K562 (cell line): ENCODE data around the gene CIP2A. TPM values are rescaled to one million over a fixed set of nuclear protein-coding genes. Genes with fewer than 3 reads are reported as not detected.

ENCODE experiments used
- ATAC-seq: fragments of 200-7000 bp; cut with Tn5 transposase; 3 replicates; pipeline ENCODE4 v1.9.1; 2020; ENCODE audit warnings: moderate library complexity
- BruUV-seq: library from RNA; stranded (reverse); fragments of 400-500 nt; replicated peaks from 2 replicates; lab custom pipeline; 2021; lab: Mats Ljungman, UMichigan
- CTCF ChIA-PET: fragments of 300-600 bp; formaldehyde crosslinking; extraction: SDS; loops from one replicate; lab custom pipeline; 2021; ENCODE audit warnings: low intra/inter-chr PET ratio; lab: Yijun Ruan, JAX
- POLR2A ChIA-PET: fragments of 300-600, 350-650 bp; sonication (Branson Sonifier 250); formaldehyde crosslinking; extraction: SDS; loops from one replicate; lab custom pipeline; 2021; ENCODE audit warnings: antibody characterized with exemption, inconsistent platforms; lab: Yijun Ruan, JAX
- DNase-seq, 4 experiments: peaks; one replicate each; pipeline versions ENCODE4 v3.0.0 to v3.0.0-alpha.2; 2011 to 2018; ENCODE audit warnings: low spot score in 3 of 4, mixed read lengths in 3 of 4; ENCODE audit errors: extremely low read depth in 1 of 4
- FAIRE-seq: peaks from 2 replicates; lab custom pipeline; 2011; peaks lifted over from hg19 to GRCh38; lab: Jason Lieb, UNC
- H2AFZ ChIP-seq: 2 replicates; pipeline ENCODE4 v1.6.0; 2011; ENCODE audit warnings: low read depth, low read length, control low read depth, inconsistent platforms
- H3K27ac ChIP-seq: fragments of 200-600 bp; 3 replicates; pipeline ENCODE4 v1.8.0; 2011; ENCODE audit warnings: low read depth, mild to moderate bottlenecking, control low read depth, inconsistent platforms, low read length, moderate library complexity, mixed read lengths; ENCODE audit errors: extremely low read depth
- H3K27me3 ChIP-seq, 2 experiments: fragments of 300-600 bp in 1 of 2; 2 replicates in 1 of 2; 3 replicates in 1 of 2; pipeline versions ENCODE4 v1.6.0 to v1.8.0; 2011; ENCODE audit warnings: inconsistent platforms in 2 of 2, low read length in 2 of 2, mild to moderate bottlenecking in 1 of 2, mixed read lengths in 1 of 2, moderate library complexity in 1 of 2; ENCODE audit not compliant: control insufficient read depth in 2 of 2, insufficient read depth in 2 of 2
- H3K36me3 ChIP-seq: fragments of 300-600 bp; 3 replicates; pipeline ENCODE4 v1.8.0; 2011; ENCODE audit warnings: mild to moderate bottlenecking, low read length, inconsistent platforms; ENCODE audit not compliant: control insufficient read depth, insufficient read depth
- H3K4me1 ChIP-seq, 2 experiments: fragments of 200-600 bp in 1 of 2; replicated peaks in 1 of 2; 2 replicates in 1 of 2; 3 replicates in 1 of 2; pipeline versions ENCODE4 v1.5.1 to v1.8.0; 2011; ENCODE audit warnings: inconsistent platforms in 2 of 2, low read length in 2 of 2, mild to moderate bottlenecking in 1 of 2, mixed read lengths in 1 of 2, moderate library complexity in 1 of 2; ENCODE audit not compliant: control insufficient read depth in 2 of 2, insufficient read depth in 2 of 2
- H3K4me2 ChIP-seq: 2 replicates; pipeline ENCODE4 v1.6.1; 2011; ENCODE audit warnings: low read length, control low read depth, inconsistent platforms, mixed read lengths; ENCODE audit not compliant: insufficient read depth
- H3K4me3 ChIP-seq: fragments of 200-600 bp; sonication (generic), shearing (Covaris generic); 2 replicates; pipeline ENCODE4 v1.5.1; 2016; ENCODE audit warnings: control low read depth, inconsistent platforms
- H3K79me2 ChIP-seq: fragments of 200-600 bp; 3 replicates; pipeline ENCODE4 v1.8.0; 2011; ENCODE audit warnings: low read length, inconsistent platforms; ENCODE audit not compliant: control insufficient read depth, insufficient read depth
- H3K9ac ChIP-seq, 2 experiments: 2 replicates each; pipeline versions ENCODE4 v1.6.0 to v1.6.1; 2011; ENCODE audit warnings: low read depth in 2 of 2, low read length in 2 of 2, control low read depth in 1 of 2, inconsistent platforms in 1 of 2, mild to moderate bottlenecking in 1 of 2, mixed read lengths in 1 of 2; ENCODE audit not compliant: insufficient read depth in 1 of 2
- H3K9me1 ChIP-seq: one replicate; pipeline ENCODE4 v1.6.0; 2011; ENCODE audit warnings: inconsistent platforms, mild to moderate bottlenecking, low read length, moderate library complexity; ENCODE audit not compliant: control insufficient read depth, insufficient read depth
- H3K9me3 ChIP-seq: replicated peaks from 2 replicates; pipeline ENCODE4 v1.5.1; 2011; ENCODE audit warnings: low read depth, low read length, inconsistent platforms; ENCODE audit not compliant: control insufficient read depth, insufficient read depth
- H4K20me1 ChIP-seq: replicated peaks from 2 replicates; pipeline ENCODE4 v1.6.1; 2011; ENCODE audit warnings: low read length, inconsistent platforms, mixed read lengths; ENCODE audit not compliant: control insufficient read depth, insufficient read depth
- CBX1 ChIP-seq: sonication (generic); IDR thresholded peaks from 2 replicates; pipeline ENCODE4 v1.6.1; 2016; ENCODE audit warnings: antibody characterized with exemption, low read depth, mild to moderate bottlenecking
- CEBPG ChIP-seq, 3 experiments: fragments of 200-800 bp in 1 of 3; sonication (Bioruptor generic) in 1 of 3; sonication (generic) in 1 of 3; formaldehyde crosslinking in 1 of 3; IDR thresholded peaks in 2 of 3; conservative IDR thresholded peaks in 1 of 3; 2 replicates each; pipeline versions ENCODE4 v1.6.1 to v1.8.0; 2016 to 2022; ENCODE audit warnings: missing compliant biosample characterization in 2 of 3, missing genetic modification characterization in 2 of 3, mild to moderate bottlenecking in 1 of 3, missing genetic modification reagents in 1 of 3
- CHD4 ChIP-seq: fragments of 200-600 bp; sonication (generic); IDR thresholded peaks from 3 replicates; pipeline ENCODE4 v1.6.1; 2012; ENCODE audit warnings: low read depth, mild to moderate bottlenecking, mixed read lengths, low read length, inconsistent platforms; ENCODE audit not compliant: insufficient read depth, insufficient replicate concordance, poor library complexity, severe bottlenecking
- DIDO1 ChIP-seq: fragments of 450-650 bp; IDR thresholded peaks from 2 replicates; pipeline ENCODE4 v1.6.1; 2016; ENCODE audit warnings: low read depth, missing biosample characterization, missing genetic modification characterization
- HCFC1 ChIP-seq: IDR thresholded peaks from 2 replicates; pipeline ENCODE4 v1.6.1; 2012; ENCODE audit warnings: low read depth, low read length, improper control_type of control experiment
- MAZ ChIP-seq, 2 experiments: fragments of 450-650 bp in 1 of 2; sonication (generic) in 1 of 2; formaldehyde crosslinking; IDR thresholded peaks in 1 of 2; conservative IDR thresholded peaks in 1 of 2; 2 replicates each; pipeline versions ENCODE4 v1.4.0 to v1.5.0; 2020; ENCODE audit warnings: mild to moderate bottlenecking in 1 of 2, missing genetic modification reagents in 1 of 2
- RBM22 ChIP-seq: fragments of 200-400 bp; formaldehyde crosslinking; IDR thresholded peaks from 2 replicates; pipeline ENCODE4 v1.6.1; 2018; ENCODE audit warnings: low read length, low read depth; ENCODE audit not compliant: poor library complexity, severe bottlenecking
- SMAD2 ChIP-seq: fragments of 150-350 bp; IDR thresholded peaks from 2 replicates; pipeline ENCODE4 v1.6.1; 2014; ENCODE audit warnings: low read depth, mild to moderate bottlenecking, low read length
- SREBF2 ChIP-seq: sonication (generic); formaldehyde crosslinking; IDR thresholded peaks from 2 replicates; pipeline ENCODE4 v1.4.0; 2020; ENCODE audit warnings: mild to moderate bottlenecking, missing genetic modification reagents
- ZBTB7A ChIP-seq: IDR thresholded peaks from 2 replicates; pipeline ENCODE4 v1.6.1; 2011; ENCODE audit warnings: low read depth, mild to moderate bottlenecking, low read length, moderate library complexity, borderline replicate concordance; ENCODE audit not compliant: control insufficient read depth
- ZC3H8 ChIP-seq: fragments of 450-650 bp; IDR thresholded peaks from 2 replicates; pipeline ENCODE4 v1.6.1; 2017
- ZNF212 ChIP-seq: fragments of 450-650 bp; formaldehyde crosslinking; IDR thresholded peaks from 2 replicates; pipeline ENCODE4 v1.4.0; 2020; ENCODE audit warnings: mild to moderate bottlenecking
- ZNF583 ChIP-seq: fragments of 250-450 bp; sonication (Bioruptor Pico); IDR thresholded peaks from 2 replicates; pipeline ENCODE4 v1.4.0; 2020
- WGBS: fragments of 100-300 bp; shearing (Covaris generic); methylation state at CpG from one replicate; pipeline ENCODE4 v1.1.6; 2016; ENCODE audit warnings: low coverage, mixed read lengths; ENCODE audit not compliant: insufficient coverage; ENCODE audit errors: missing lambda C conversion rate; 5-methylcytosine and 5-hydroxymethylcytosine counted together
- in situ Hi-C: fragments of 300-500 bp; cut with MboI; formaldehyde crosslinking; loops from 4 replicates; pipeline ENCODE4 v1.15.0; 2018; ENCODE audit warnings: inconsistent platforms, mixed read lengths
- intact Hi-C: fragments of 100-400 bp; cut with micrococcal nuclease; formaldehyde crosslinking; loops from 2 replicates; pipeline ENCODE4 v1.14.2; 2022
- polyA plus RNA-seq, 8 experiments: library from polyadenylated mRNA; depleted of rRNA in 4 of 8; stranded (reverse) in 5 of 8; unstranded in 3 of 8; fragments of >200 nt; fragmentation: Nextera tagmentation in 2 of 8; fragmentation: Illumina TruSeq in 1 of 8; extraction: Ambion mirVana in 2 of 8; extraction: Trizol in 1 of 8; gene quantifications; 2 replicates each; pipeline versions ENCODE4 v1.2.1 to v1.2.3, GENCODE V29; 2011 to 2014; ENCODE audit warnings: inconsistent platforms in 1 of 8, missing spikeins in 1 of 8
- total RNA-seq, 7 experiments: library from RNA; depleted of rRNA in 6 of 7; stranded (reverse); fragments of >200 nt in 6 of 7; fragmentation: Illumina TruSeq in 2 of 7; extraction: Trizol in 2 of 7; gene quantifications; 2 replicates each; pipeline versions ENCODE4 v1.2.1 to v1.2.3, GENCODE V29; 2011 to 2021; ENCODE audit warnings: low replicate concordance in 1 of 7
- TF ChIP-seq, protein P1 (sequence below): sonication (generic); formaldehyde crosslinking; IDR thresholded peaks from 2 replicates; pipeline ENCODE4 v1.8.0; 2022; ENCODE audit warnings: mild to moderate bottlenecking, low read depth, missing genetic modification reagents
- TF ChIP-seq, protein P2 (sequence below): fragments of 450-650 bp; IDR thresholded peaks from 2 replicates; pipeline ENCODE4 v1.6.1; 2014; ENCODE audit warnings: low read depth, mild to moderate bottlenecking, moderate library complexity, borderline replicate concordance

CIP2A gene
- total and polyA plus RNA-seq, 9 of the 15 experiments (the other 6 are each of a cell fraction or from before 2014, with no cell fraction given) = 10.5 to 41.7 (median 31.5) TPM

DNA sequence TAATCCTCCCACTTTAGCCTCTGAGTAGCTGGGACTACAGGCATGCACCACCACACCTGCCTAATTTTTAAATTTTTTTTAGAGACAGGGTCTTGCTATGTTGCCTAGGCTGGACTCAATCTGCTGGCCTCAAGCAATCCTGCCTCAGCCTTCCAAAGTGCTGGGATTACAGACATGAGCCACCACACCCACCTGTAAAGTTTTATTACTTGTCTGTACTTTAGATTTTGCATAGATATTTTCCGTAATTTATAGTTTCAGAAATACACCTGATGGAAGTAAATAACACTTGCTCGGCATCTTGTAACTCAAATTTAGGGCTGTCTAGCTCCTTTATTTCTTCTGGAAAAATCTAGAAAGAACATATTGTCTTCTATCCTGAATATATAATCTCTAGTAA, 6.1 kb upstream of the CIP2A start:
- TF ChIP-seq CEBPG (CRISPR knock-in tag; IDR thresholded peaks at IDR 0.05) (no peak), CEBPG (tag; conservative IDR thresholded peaks at IDR 0.05 in 1 of 2, IDR thresholded peaks at IDR 0.05 in 1 of 2) (no peak), SREBF2 (CRISPR knock-in tag) (no peak), MAZ (CRISPR knock-in tag; conservative IDR thresholded peaks at IDR 0.05 in 1 of 2, IDR thresholded peaks at IDR 0.05 in 1 of 2) (no peak), SMAD2 (no peak), CBX1 (no peak), CHD4 (no peak), ZC3H8 (no peak), DIDO1 (tag) (no peak), RBM22 (no peak), HCFC1 (no peak), ZNF583 (CRISPR knock-in tag) (no peak), ZNF212 (CRISPR knock-in tag) (no peak), ZBTB7A (no peak)
- TF ChIP-seq, protein P1, sequence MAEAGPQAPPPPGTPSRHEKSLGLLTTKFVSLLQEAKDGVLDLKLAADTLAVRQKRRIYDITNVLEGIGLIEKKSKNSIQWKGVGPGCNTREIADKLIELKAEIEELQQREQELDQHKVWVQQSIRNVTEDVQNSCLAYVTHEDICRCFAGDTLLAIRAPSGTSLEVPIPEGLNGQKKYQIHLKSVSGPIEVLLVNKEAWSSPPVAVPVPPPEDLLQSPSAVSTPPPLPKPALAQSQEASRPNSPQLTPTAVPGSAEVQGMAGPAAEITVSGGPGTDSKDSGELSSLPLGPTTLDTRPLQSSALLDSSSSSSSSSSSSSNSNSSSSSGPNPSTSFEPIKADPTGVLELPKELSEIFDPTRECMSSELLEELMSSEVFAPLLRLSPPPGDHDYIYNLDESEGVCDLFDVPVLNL (CRISPR knock-in tag) = no peak
- TF ChIP-seq, protein P2, sequence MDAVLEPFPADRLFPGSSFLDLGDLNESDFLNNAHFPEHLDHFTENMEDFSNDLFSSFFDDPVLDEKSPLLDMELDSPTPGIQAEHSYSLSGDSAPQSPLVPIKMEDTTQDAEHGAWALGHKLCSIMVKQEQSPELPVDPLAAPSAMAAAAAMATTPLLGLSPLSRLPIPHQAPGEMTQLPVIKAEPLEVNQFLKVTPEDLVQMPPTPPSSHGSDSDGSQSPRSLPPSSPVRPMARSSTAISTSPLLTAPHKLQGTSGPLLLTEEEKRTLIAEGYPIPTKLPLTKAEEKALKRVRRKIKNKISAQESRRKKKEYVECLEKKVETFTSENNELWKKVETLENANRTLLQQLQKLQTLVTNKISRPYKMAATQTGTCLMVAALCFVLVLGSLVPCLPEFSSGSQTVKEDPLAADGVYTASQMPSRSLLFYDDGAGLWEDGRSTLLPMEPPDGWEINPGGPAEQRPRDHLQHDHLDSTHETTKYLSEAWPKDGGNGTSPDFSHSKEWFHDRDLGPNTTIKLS = no peak
- H3K4me1 ChIP-seq = peaks cover 0 to 17% of the 10 kb centered on the region in 2 experiments; a peak in 2 of 5 replicates
- ChIA-PET POLR2A (no interaction called here), CTCF (no interaction called here)
- BruUV-seq = no TSS peak
- H3K79me2 ChIP-seq = peaks cover 11% of the 10 kb centered on the region
- WGBS = 56% methylated on average over 2 of the region's 2 CpGs
- H2AFZ ChIP-seq = no peak overlapping the region
- no peaks in the 10 kb centered on the region for H3K36me3 ChIP-seq
- H4K20me1 ChIP-seq = no peaks in the 10 kb centered on the region
- H3K9ac ChIP-seq = no peak overlapping the region
- no peaks in the 10 kb centered on the region for H3K27me3 ChIP-seq
- H3K27ac ChIP-seq = no peak overlapping the region
- in situ Hi-C loops = no loop called here
- no peak for FAIRE-seq
- no peaks in the 10 kb centered on the region for H3K9me3 ChIP-seq
- DNase-seq = no peak
- no peaks in the 10 kb centered on the region for H3K9me1 ChIP-seq
- no peak overlapping the region for H3K4me2 ChIP-seq
- ATAC-seq = no peak
- H3K4me3 ChIP-seq = no peak overlapping the region
- intact Hi-C loops = no loop called here
